Left lung (tissue), 10 donors: ENCODE data around the gene VEGFD. TPM values are rescaled to one million over a fixed set of nuclear protein-coding genes. Genes with fewer than 3 reads are reported as not detected.
A peak's percentile ranks its signal among the peaks of the same experiment; 100 is the strongest.

Experiments
- ATAC-seq: fragments of 200-7000 bp; cut with Tn5 transposase; one replicate; pipeline ENCODE4 v1.9.1; 2020; ENCODE audit warnings: moderate library complexity
- DNase-seq, 4 donors: peaks; one replicate each; pipeline ENCODE4 v3.0.0-alpha.2; 2013 to 2020
- H3K27ac ChIP-seq, 2 donors: fragments of 200-600 bp; sonication (generic) in 1 of 2; one replicate each; pipeline versions ENCODE4 v1.5.0 to v1.8.0; 2020 to 2021
- H3K27me3 ChIP-seq, 2 donors: fragments of 200-600 bp; sonication (generic) in 1 of 2; one replicate each; pipeline versions ENCODE4 v1.5.0 to v1.8.0; 2020 to 2021
- H3K36me3 ChIP-seq, 2 donors: fragments of 200-600 bp; sonication (generic) in 1 of 2; one replicate each; pipeline versions ENCODE4 v1.5.0 to v1.8.0; 2020 to 2021
- H3K4me1 ChIP-seq, 2 donors: fragments of 200-600 bp; one replicate each; pipeline ENCODE4 v1.8.0; 2021
- H3K4me3 ChIP-seq, 2 donors: fragments of 200-600 bp; sonication (generic) in 1 of 2; one replicate each; pipeline versions ENCODE4 v1.5.0 to v1.8.0; 2020 to 2021; ENCODE audit warnings: mild to moderate bottlenecking in 1 of 2
- H3K9me3 ChIP-seq, 2 donors: fragments of 200-600 bp; sonication (generic) in 1 of 2; one replicate each; pipeline versions ENCODE4 v1.5.0 to v1.8.0; 2020 to 2021
- intact Hi-C, 2 donors: fragments of 100-400 bp; cut with DNase I; formaldehyde crosslinking; loops; one replicate each; pipeline versions ENCODE4 v1.11.2 to v1.14.2; 2022
- polyA plus RNA-seq, 6 donors: library from polyadenylated mRNA; unstranded; fragments of 120-200 nt; gene quantifications; one replicate each; pipeline ENCODE4 v1.2.1, GENCODE V29; 2013; ENCODE audit not compliant: insufficient read length in 6 of 6
- total RNA-seq, 2 donors: library from RNA; stranded (reverse); fragmentation: NEBNext Ultra II Directional; extraction: Animal tissue kit (Norgen Biotek cat#: 25700); gene quantifications; one replicate each; pipeline ENCODE4 v1.2.1, GENCODE V29; 2021
- TF ChIP-seq, protein P1 (sequence below), 2 donors: fragments of 200-600 bp; sonication (generic) in 1 of 2; IDR thresholded peaks; one replicate each; pipeline versions ENCODE4 v1.5.0 to v1.8.0; 2021; ENCODE audit warnings: antibody characterized with exemption in 2 of 2
- donor health status: DM: no; HTN: yes; CAD: no.
- donor health status: DM: no; HTN: no; CAD: no.

VEGFD gene
- total and polyA plus RNA-seq, 8 donors, result 6.2 to 68.4 (median 44.5) TPM

DNA sequence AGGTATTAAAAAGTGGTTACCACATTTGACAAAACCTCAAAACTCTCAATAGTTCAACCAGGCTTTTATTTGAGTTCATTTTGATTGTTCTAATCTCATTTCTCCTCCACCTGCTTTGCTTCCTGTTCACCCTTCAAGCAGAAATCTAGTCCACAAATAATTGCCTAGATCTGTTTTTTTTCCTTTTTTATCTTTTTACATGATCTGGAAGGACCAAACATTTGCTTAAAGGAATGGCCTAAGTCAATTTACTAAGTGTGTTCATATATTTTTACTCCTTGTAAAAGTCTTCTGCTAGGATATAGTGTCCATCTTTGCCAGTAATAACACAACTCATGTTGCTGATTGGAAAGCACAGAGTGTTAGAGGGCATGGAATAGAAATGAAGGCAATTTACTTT, 26.2 kb upstream of the VEGFD start:
- Histone ChIP-seq H3K27ac (no peak overlapping the region), H3K4me3 (no peak overlapping the region), H3K27me3 (no peaks in the 10 kb centered on the region), H3K4me1 (no peaks in the 10 kb centered on the region), H3K36me3 (no peaks in the 10 kb centered on the region), H3K9me3 (no peaks in the 10 kb centered on the region)
- intact Hi-C loops, result no loop called here
- no peak for ATAC-seq
- DNase-seq, result no peak
- TF ChIP-seq, protein P1, sequence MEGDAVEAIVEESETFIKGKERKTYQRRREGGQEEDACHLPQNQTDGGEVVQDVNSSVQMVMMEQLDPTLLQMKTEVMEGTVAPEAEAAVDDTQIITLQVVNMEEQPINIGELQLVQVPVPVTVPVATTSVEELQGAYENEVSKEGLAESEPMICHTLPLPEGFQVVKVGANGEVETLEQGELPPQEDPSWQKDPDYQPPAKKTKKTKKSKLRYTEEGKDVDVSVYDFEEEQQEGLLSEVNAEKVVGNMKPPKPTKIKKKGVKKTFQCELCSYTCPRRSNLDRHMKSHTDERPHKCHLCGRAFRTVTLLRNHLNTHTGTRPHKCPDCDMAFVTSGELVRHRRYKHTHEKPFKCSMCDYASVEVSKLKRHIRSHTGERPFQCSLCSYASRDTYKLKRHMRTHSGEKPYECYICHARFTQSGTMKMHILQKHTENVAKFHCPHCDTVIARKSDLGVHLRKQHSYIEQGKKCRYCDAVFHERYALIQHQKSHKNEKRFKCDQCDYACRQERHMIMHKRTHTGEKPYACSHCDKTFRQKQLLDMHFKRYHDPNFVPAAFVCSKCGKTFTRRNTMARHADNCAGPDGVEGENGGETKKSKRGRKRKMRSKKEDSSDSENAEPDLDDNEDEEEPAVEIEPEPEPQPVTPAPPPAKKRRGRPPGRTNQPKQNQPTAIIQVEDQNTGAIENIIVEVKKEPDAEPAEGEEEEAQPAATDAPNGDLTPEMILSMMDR (IDR thresholded peaks at IDR 0.05), result no peak

DNA sequence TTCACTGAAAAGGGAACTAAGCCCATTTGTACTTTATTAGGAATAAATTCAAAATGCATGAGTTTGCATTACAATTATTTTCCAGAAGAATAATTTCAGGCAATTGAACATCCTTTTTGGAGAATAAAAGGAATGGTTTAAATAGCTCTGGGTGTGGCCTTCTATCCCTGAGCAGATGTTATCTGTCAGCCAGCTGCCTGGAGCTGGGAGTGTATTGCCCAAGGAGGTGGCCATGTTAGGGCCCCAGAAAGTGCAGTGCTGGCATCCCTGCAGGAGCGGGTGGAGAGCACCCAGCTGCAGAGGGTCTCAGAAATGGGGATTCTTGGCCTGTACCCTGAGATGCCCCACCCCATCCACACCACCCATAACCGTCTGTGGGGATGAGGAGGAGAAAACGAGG, 21.6 kb upstream of the VEGFD start:
- Histone ChIP-seq H3K9me3 (no peaks in the 10 kb centered on the region), H3K27me3 (no peaks in the 10 kb centered on the region), H3K36me3 (no peaks in the 10 kb centered on the region), H3K4me3 (no peak overlapping the region), H3K4me1 (peaks cover 0 to 6% of the 10 kb centered on the region in 2 donors), H3K27ac (no peak overlapping the region)
- DNase-seq (peak in 2 of 4 donors; percentile 42 to 75), ATAC-seq (no peak)
- TF ChIP-seq, protein P1 (IDR thresholded peaks at IDR 0.05), result no peak
- intact Hi-C loops, result no loop called here

DNA sequence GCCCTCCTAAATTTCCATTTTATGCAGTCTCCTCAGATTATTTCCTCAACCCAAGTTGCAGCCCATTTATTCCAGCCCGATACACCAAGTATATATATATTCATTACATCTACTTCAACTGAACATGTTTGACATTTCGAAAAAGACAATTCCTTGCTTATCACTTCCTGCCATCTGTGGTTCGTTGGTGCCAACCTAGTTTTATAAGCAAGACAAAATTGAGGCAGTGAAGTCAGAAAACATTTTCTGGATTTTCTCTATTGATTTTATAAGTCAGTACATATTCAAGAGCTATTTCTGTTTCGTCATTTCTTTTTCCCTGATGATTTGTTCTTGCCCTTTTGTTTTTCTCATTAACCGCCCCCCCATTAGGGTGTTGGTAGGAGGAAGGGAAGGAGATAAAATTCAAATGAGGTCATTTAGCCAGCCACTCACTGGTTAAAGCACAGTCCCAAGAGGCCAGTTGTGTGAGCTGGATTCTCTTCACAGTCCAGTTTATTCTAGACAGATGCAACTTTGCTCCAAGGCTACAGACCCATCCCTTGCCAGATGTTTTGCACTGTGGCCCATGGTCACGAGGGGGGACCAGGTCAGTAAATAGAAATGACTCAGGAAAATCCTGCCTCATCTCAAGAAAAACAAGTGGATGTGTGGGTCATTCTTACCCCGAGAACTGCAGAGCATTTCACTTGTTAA, 20.3 kb upstream of the VEGFD start:
- H3K27ac ChIP-seq, result peak overlapping the region in 1 of 2 donors; percentile 1
- TF ChIP-seq, protein P1 (IDR thresholded peaks at IDR 0.05), result no peak
- DNase-seq (no peak), ATAC-seq (no peak)
- intact Hi-C loops, result no loop called here
- H3K4me1 ChIP-seq, result peaks cover 0 to 6% of the 10 kb centered on the region in 2 donors
- no peaks in the 10 kb centered on the region for H3K9me3 ChIP-seq
- H3K27me3 ChIP-seq, result no peaks in the 10 kb centered on the region
- no peak overlapping the region for H3K4me3 ChIP-seq
- H3K36me3 ChIP-seq, result no peaks in the 10 kb centered on the region

DNA sequence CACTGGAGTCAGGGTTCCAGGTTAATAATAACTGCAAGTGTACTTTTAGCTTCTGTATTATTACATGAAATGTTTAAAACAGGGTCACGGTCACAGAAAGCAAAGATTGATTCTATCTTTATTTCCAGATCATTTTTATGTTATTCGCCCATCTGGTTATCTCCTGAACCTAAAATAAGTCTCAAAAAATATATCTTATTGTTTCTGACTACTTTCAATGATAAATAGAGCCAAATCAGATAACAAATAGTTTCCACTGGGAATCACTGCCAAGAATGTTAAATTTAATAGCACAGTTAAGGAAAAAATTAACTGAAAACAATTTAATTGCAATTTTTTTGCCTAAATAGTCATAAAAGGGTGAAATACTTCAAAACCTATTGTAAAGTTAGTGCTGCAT, 17.2 kb upstream of the VEGFD start:
- no peaks in the 10 kb centered on the region for H3K27me3 ChIP-seq
- intact Hi-C loops, result no loop called here
- H3K4me3 ChIP-seq, result no peak overlapping the region
- DNase-seq, result no peak
- peaks cover 0 to 6% of the 10 kb centered on the region in 2 donors for H3K4me1 ChIP-seq
- no peaks in the 10 kb centered on the region for H3K9me3 ChIP-seq
- TF ChIP-seq, protein P1 (IDR thresholded peaks at IDR 0.05), result no peak
- H3K27ac ChIP-seq, result no peak overlapping the region
- no peaks in the 10 kb centered on the region for H3K36me3 ChIP-seq
- ATAC-seq, result no peak

DNA sequence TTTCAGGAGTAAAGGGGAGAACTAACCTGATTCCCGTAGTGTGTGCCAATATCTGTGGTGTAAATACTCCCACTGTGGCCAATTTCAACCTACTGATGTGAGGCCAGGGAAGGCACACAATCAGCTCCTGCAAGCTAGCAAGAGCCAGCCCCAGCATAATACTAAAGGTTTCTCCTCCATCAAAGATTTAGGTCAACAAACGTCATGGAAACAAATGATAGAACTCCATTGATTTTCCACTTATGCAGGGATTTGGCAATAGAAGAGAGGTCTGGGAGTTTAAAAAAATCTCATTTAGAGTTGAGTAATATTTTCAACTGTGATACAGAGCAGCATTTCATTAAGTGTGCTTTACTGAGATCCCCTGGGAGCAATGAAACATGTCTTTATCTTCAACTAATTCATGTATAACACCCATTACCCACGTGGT, 15.8 kb upstream of the VEGFD start:
- DNase-seq, result peak in 2 of 4 donors; percentile 59 to 72
- Histone ChIP-seq H3K27ac (no peak overlapping the region), H3K36me3 (no peaks in the 10 kb centered on the region), H3K27me3 (no peaks in the 10 kb centered on the region), H3K4me3 (no peak overlapping the region), H3K9me3 (no peaks in the 10 kb centered on the region), H3K4me1 (peaks cover 0 to 3% of the 10 kb centered on the region in 2 donors)
- intact Hi-C loops, result no loop called here
- TF ChIP-seq, protein P1 (IDR thresholded peaks at IDR 0.05), result no peak
- no peak for ATAC-seq
